Natural killer cell (primary cell): ENCODE results near the gene FAIM2. TPM values are rescaled to one million over a fixed set of nuclear protein-coding genes. Genes with fewer than 3 reads are reported as not detected.
A peak's percentile ranks its signal among the peaks of the same experiment; 100 is the strongest.

Experiments used
- ATAC-seq, 3 donors: fragments of 150-1000 bp in 2 of 3; fragments of 200-7000 bp in 1 of 3; cut with Tn5 transposase; 1 replicate in 1 of 3; 2 replicates in 2 of 3; pipeline ENCODE4 v1.10.0; 2021; ENCODE audit warnings: mild to moderate bottlenecking in 2 of 3, moderate library complexity in 2 of 3
- DNase-seq, 2 donors: peaks; one replicate each; pipeline versions ENCODE4 v3.0.0 to v3.0.0-alpha.2; 2013 to 2021; ENCODE audit warnings: mixed read lengths in 1 of 2
- H3K27ac ChIP-seq: one replicate; pipeline ENCODE4 v1.5.1; 2013; ENCODE audit warnings: mild to moderate bottlenecking, low read length
- H3K27me3 ChIP-seq: one replicate; pipeline ENCODE4 v1.6.1; 2013; ENCODE audit warnings: low read length; ENCODE audit not compliant: control insufficient read depth, insufficient read depth
- H3K36me3 ChIP-seq: one replicate; pipeline ENCODE4 v1.6.1; 2013; ENCODE audit warnings: low read length; ENCODE audit not compliant: control insufficient read depth, insufficient read depth
- H3K4me1 ChIP-seq: one replicate; pipeline ENCODE4 v1.6.1; 2013; ENCODE audit warnings: low read length; ENCODE audit not compliant: control insufficient read depth, insufficient read depth
- H3K4me3 ChIP-seq: one replicate; pipeline ENCODE4 v1.5.1; 2013; ENCODE audit warnings: low read length
- H3K9me3 ChIP-seq: one replicate; pipeline ENCODE4 v1.6.1; 2013; ENCODE audit warnings: low read length; ENCODE audit not compliant: control insufficient read depth, insufficient read depth
- H3K27ac Mint-ChIP-seq, 2 donors: one replicate each; pipeline ENCODE4 v1.8.0; 2022; ENCODE audit warnings: mild to moderate bottlenecking in 2 of 2, mixed read lengths in 2 of 2, moderate library complexity in 1 of 2
- H3K27me3 Mint-ChIP-seq, 2 donors: one replicate each; pipeline ENCODE4 v1.8.0; 2022; ENCODE audit warnings: low read depth in 2 of 2, mixed read lengths in 2 of 2
- H3K36me3 Mint-ChIP-seq: one replicate; pipeline ENCODE4 v1.8.0; 2022; ENCODE audit warnings: mixed read lengths
- H3K4me1 Mint-ChIP-seq, 2 donors: one replicate each; pipeline ENCODE4 v1.8.0; 2022; ENCODE audit warnings: mixed read lengths in 2 of 2
- H3K4me3 Mint-ChIP-seq: one replicate; pipeline ENCODE4 v1.8.0; 2022; ENCODE audit warnings: mild to moderate bottlenecking, moderate library complexity, mixed read lengths
- H3K9me3 Mint-ChIP-seq, 2 donors: one replicate each; pipeline ENCODE4 v1.8.0; 2022; ENCODE audit warnings: mixed read lengths in 2 of 2
- WGBS: methylation state at CpG from one replicate; pipeline ENCODE4 v1.1.7; 2013; ENCODE audit warnings: missing lambda C conversion rate; ENCODE audit not compliant: insufficient coverage; 5-methylcytosine and 5-hydroxymethylcytosine counted together
- intact Hi-C: fragments of 100-400 bp; cut with micrococcal nuclease; formaldehyde crosslinking; loops from one replicate; pipeline ENCODE4 v1.14.2; 2022
- total RNA-seq, 4 donors: library from RNA; stranded (reverse); fragments of 120-200 nt in 1 of 4; gene quantifications; one replicate each; pipeline versions ENCODE4 v1.2.3 to v1.2.4, GENCODE V29; 2013 to 2022
- TF ChIP-seq, protein P1 (sequence below): fragments of 200-600 bp; IDR thresholded peaks from one replicate; pipeline ENCODE4 v1.8.0; 2022; ENCODE audit warnings: antibody characterized with exemption

FAIM2 gene
- total RNA-seq, 3 donors from 2014 or later (not counting 1 experiment from before 2014, with no cell fraction given): 0.09 to 0.57 TPM; not detected in 1

DNA sequence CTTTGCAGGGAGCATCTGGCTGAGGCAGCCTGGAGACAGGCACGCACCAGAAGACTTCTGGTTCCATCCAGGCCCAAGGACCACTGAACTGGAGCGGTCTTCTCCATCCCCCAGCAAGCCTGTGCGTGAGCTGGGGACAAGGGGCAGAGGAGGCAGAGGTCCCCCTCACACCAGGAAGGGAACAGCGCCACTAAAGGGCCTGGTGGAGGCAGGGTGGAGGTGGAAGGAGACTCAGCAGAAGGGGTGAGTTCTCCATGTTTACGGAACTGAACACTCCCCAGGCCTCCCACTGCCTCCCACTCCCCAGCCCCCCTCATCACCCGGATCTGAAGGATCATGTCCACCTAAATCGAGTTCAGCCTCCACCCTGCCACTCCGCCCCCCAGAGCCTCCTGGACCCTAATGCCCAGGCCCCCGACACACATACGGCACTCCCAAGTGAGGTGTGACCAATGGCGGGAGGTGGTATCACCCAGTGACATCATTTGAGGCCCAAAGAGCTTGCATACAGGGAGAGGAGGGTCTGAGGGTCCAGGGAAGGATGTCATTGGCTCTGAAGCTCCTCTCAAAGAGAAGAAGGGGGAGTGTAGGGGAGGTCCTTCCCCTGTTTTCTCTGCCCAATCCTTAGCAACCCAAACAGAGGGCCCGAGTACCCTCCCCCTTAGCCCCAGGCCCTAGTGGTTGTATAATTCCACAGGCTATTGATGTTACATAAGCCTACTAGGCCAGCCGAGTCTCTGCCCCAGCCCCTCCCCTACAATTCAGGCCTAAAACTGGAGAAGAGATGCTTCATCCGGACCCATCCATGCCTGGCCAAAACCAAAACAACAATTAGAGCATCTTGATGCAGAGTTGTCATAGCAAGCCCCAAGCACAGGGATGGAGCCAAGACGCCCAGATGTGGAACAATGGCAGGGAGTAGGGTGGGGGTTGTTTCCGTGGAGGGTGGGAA lies 1.0 kb downstream of the FAIM2 start:
- no peak for DNase-seq
- Histone ChIP-seq H3K36me3 (no peaks in the 10 kb centered on the region), H3K27me3 (no peaks in the 10 kb centered on the region), H3K4me1 (peaks cover 14% of the 10 kb centered on the region), H3K27ac (no peak overlapping the region), H3K4me3 (no peak overlapping the region), H3K9me3 (no peaks in the 10 kb centered on the region)
- no peak for ATAC-seq
- TF ChIP-seq, protein P1, sequence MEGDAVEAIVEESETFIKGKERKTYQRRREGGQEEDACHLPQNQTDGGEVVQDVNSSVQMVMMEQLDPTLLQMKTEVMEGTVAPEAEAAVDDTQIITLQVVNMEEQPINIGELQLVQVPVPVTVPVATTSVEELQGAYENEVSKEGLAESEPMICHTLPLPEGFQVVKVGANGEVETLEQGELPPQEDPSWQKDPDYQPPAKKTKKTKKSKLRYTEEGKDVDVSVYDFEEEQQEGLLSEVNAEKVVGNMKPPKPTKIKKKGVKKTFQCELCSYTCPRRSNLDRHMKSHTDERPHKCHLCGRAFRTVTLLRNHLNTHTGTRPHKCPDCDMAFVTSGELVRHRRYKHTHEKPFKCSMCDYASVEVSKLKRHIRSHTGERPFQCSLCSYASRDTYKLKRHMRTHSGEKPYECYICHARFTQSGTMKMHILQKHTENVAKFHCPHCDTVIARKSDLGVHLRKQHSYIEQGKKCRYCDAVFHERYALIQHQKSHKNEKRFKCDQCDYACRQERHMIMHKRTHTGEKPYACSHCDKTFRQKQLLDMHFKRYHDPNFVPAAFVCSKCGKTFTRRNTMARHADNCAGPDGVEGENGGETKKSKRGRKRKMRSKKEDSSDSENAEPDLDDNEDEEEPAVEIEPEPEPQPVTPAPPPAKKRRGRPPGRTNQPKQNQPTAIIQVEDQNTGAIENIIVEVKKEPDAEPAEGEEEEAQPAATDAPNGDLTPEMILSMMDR: no peak
- Mint-ChIP-seq H3K4me1 (peaks cover 8 to 18% of the 10 kb centered on the region in 2 donors), H3K27me3 (peaks cover 0 to 24% of the 10 kb centered on the region in 2 donors), H3K36me3 (no peaks in the 10 kb centered on the region), H3K27ac (peak overlapping the region in 1 of 2 donors; percentile 56), H3K4me3 (no peak overlapping the region), H3K9me3 (no peaks in the 10 kb centered on the region)
- intact Hi-C loops: no loop called here
- WGBS: 93% methylated on average over 15 of the region's 16 CpGs

DNA sequence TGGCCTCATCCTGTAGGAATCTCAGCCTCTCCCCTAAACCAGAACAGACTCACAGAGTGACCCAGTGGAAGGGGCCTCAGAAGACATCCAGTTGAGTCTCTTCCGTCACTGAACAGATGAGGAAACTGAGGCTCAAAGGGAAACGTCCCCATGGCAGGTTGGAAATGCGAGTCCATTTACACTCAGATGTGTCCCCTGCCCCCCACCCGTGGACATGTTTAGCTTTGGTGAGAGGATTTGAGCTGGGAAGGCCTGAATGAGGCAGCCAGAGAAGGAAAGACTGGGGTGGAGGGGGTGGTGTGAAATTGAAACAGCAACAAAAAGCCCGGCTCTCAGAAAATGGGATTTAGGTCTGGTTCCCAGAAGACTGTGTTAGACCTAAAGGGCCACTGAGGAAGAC lies 1.7 kb downstream of the FAIM2 start:
- Mint-ChIP-seq H3K36me3 (no peaks in the 10 kb centered on the region), H3K4me3 (peak overlapping the region; percentile 35), H3K27me3 (peaks cover 0 to 22% of the 10 kb centered on the region in 2 donors), H3K27ac (no peak overlapping the region), H3K9me3 (no peaks in the 10 kb centered on the region), H3K4me1 (peaks cover 8 to 18% of the 10 kb centered on the region in 2 donors)
- intact Hi-C loops: no loop called here
- H3K4me1 ChIP-seq: peaks cover 14% of the 10 kb centered on the region
- no peak for ATAC-seq
- no peak overlapping the region for H3K4me3 ChIP-seq
- H3K27ac ChIP-seq: no peak overlapping the region
- no peaks in the 10 kb centered on the region for H3K9me3 ChIP-seq
- WGBS: 81% methylated on average over 5 of the region's 5 CpGs
- no peaks in the 10 kb centered on the region for H3K27me3 ChIP-seq
- TF ChIP-seq, protein P1: no peak
- no peak for DNase-seq
- H3K36me3 ChIP-seq: no peaks in the 10 kb centered on the region

DNA sequence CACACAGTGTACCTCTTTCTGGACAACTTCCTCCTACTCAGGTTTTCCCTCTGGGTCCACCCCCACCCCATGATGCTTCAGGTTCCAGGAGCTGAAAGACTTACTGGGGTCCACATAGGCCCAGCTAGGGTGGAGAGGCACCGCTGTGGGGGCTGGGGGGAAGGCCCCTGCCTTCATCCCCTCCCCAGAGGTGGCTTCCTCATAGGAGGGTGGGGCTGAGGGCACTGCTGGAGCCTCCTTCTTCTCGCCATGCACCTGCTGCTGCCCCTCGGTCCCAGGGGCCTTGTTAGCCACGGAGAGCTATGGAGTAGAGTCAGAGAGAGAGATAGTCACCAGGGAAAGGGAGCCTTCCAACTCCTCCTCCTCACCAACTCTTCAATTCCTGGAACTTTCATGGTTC lies 2.7 kb downstream of the FAIM2 start:
- Histone ChIP-seq H3K27ac (no peak overlapping the region), H3K27me3 (no peaks in the 10 kb centered on the region), H3K36me3 (no peaks in the 10 kb centered on the region), H3K4me3 (no peak overlapping the region), H3K4me1 (peaks cover 14% of the 10 kb centered on the region), H3K9me3 (no peaks in the 10 kb centered on the region)
- TF ChIP-seq, protein P1: no peak
- Mint-ChIP-seq H3K4me3 (no peak overlapping the region), H3K9me3 (no peaks in the 10 kb centered on the region), H3K27me3 (peaks cover 0 to 22% of the 10 kb centered on the region in 2 donors), H3K4me1 (peaks cover 8 to 18% of the 10 kb centered on the region in 2 donors), H3K36me3 (no peaks in the 10 kb centered on the region), H3K27ac (no peak overlapping the region)
- no peak for ATAC-seq
- 40% methylated on average over 1 of the region's 4 CpGs for WGBS
- intact Hi-C loops: no loop called here
- no peak for DNase-seq
